NCI-H1694 (cell line): Measurements from ENCODE around the gene RAX2.

Experiments
- DNase-seq: peaks from one replicate; lab custom pipeline; 2025; lab: John Stamatoyannopoulos, UW

Gene RAX2

GRCh38 chr19:3801412-3802096, 29.5 kb upstream of the RAX2 start:
- DNase-seq, result no peak

- DNase-seq, result no peak
Measured at GRCh38 chr19:3800996-3801395, 29.0 kb upstream of the RAX2 start.

GRCh38 chr19:3798137-3798536, 26.1 kb upstream of the RAX2 start:
- DNase-seq, result no peak

GRCh38 chr19:3796358-3796757, 24.3 kb upstream of the RAX2 start:
- no peak for DNase-seq

GRCh38 chr19:3793799-3794198, 21.8 kb upstream of the RAX2 start:
- no peak for DNase-seq

- no peak for DNase-seq
Measured at GRCh38 chr19:3792114-3792513, 20.1 kb upstream of the RAX2 start.

- DNase-seq, result no peak
Measured at GRCh38 chr19:3790941-3791340, 18.9 kb upstream of the RAX2 start.

- DNase-seq, result no peak
Measured at GRCh38 chr19:3790209-3790734, 18.2 kb upstream of the RAX2 start.

- no peak for DNase-seq
Measured at GRCh38 chr19:3788996-3789778, 17.2 kb upstream of the RAX2 start.

- no peak for DNase-seq
Measured at GRCh38 chr19:3785938-3786824, 14.2 kb upstream of the RAX2 start, which contains the start of gene MATK. TSS of gene MATK (minus strand) at chr19:3786381. CDS start at chr19:3785135, 1,246 bp downstream.

GRCh38 chr19:3785451-3785937, 13.5 kb upstream of the RAX2 start:
- DNase-seq, result no peak

- DNase-seq, result no peak
Measured at GRCh38 chr19:3784607-3785450, 12.8 kb upstream of the RAX2 start.

- DNase-seq, result peak; percentile 7
Measured at GRCh38 chr19:3783660-3784584, 11.9 kb upstream of the RAX2 start.

- no peak for DNase-seq
Measured at GRCh38 chr19:3782903-3783302, 10.9 kb upstream of the RAX2 start.

- DNase-seq, result no peak
Measured at GRCh38 chr19:3782330-3782729, 10.3 kb upstream of the RAX2 start.

GRCh38 chr19:3781603-3782002, 9.6 kb upstream of the RAX2 start:
- no peak for DNase-seq

GRCh38 chr19:3780786-3781304, 8.8 kb upstream of the RAX2 start:
- DNase-seq, result no peak

GRCh38 chr19:3778899-3779723, 7.1 kb upstream of the RAX2 start:
- no peak for DNase-seq
